ENCODE measurements around the gene GOLGA7B. TPM values are rescaled to one million over a fixed set of nuclear protein-coding genes. Genes with fewer than 3 reads are reported as not detected.

GOLGA7B gene
- total and polyA plus RNA-seq, 12 donors, result 0.05 to 1.0 (median 0.24) TPM

GRCh38 chr10:97911217-97911616, 61.6 kb downstream of the GOLGA7B start:
- intact Hi-C loops (cut with DNase I), result loop anchor here in 4 of 10 donors (5.0 to 10.0 kb wide), 2 partner anchors 131 to 404 kb away; no protein-coding TSS in a partner anchor
- no peak for TF ChIP-seq CTCF (IDR thresholded peaks at IDR 0.05)
- ATAC-seq (no peak), DNase-seq (no peak)
- Histone ChIP-seq H3K9me3 (no peaks in the 10 kb centered on the region), H3K4me1 (peaks cover 0 to 9% (median 2%) of the 10 kb centered on the region in 9 donors), H3K27ac (no peak overlapping the region), H3K36me3 (no peaks in the 10 kb centered on the region), H3K4me3 (no peak overlapping the region), H3K27me3 (peaks cover 0 to 13% (median 7%) of the 10 kb centered on the region in 7 donors)
- WGBS, 2 donors, result 65 to 74% methylated on average over 5 of the region's 5 CpGs

- Histone ChIP-seq H3K27ac (no peak overlapping the region), H3K27me3 (peaks cover 0 to 8% (median 4%) of the 10 kb centered on the region in 7 donors), H3K36me3 (no peaks in the 10 kb centered on the region), H3K9me3 (no peaks in the 10 kb centered on the region), H3K4me1 (peaks cover 0 to 21% (median 9%) of the 10 kb centered on the region in 9 donors), H3K4me3 (no peak overlapping the region)
- 76 to 84% methylated on average over 2 of the region's 2 CpGs for WGBS, 2 donors
- no peak for TF ChIP-seq CTCF (IDR thresholded peaks at IDR 0.05)
- intact Hi-C loops (cut with DNase I), result loop anchor here in 4 of 10 donors (5.0 to 10.0 kb wide), 2 partner anchors 129 to 402 kb away; no protein-coding TSS in a partner anchor
- DNase-seq (no peak), ATAC-seq (no peak)
Measured at GRCh38 chr10:97913193-97913592, 63.5 kb downstream of the GOLGA7B start.

GRCh38 chr10:97913614-97914013, 64.0 kb downstream of the GOLGA7B start:
- TF ChIP-seq CTCF (IDR thresholded peaks at IDR 0.05), result no peak
- DNase-seq (no peak), ATAC-seq (no peak)
- 77 to 78% methylated on average over 6 of the region's 6 CpGs for WGBS, 2 donors
- Histone ChIP-seq H3K27me3 (peaks cover 0 to 8% (median 4%) of the 10 kb centered on the region in 7 donors), H3K4me1 (peaks cover 0 to 21% (median 9%) of the 10 kb centered on the region in 9 donors), H3K36me3 (no peaks in the 10 kb centered on the region), H3K4me3 (no peak overlapping the region), H3K9me3 (no peaks in the 10 kb centered on the region), H3K27ac (no peak overlapping the region)
- intact Hi-C loops (cut with DNase I), result loop anchor here in 8 of 10 donors (1.0 to 10.0 kb wide), 6 partner anchors 127 to 401 kb away; no protein-coding TSS in a partner anchor

GRCh38 chr10:97914171-97914836, 64.7 kb downstream of the GOLGA7B start:
- H3K4me1 ChIP-seq, result peaks cover 0 to 21% (median 9%) of the 10 kb centered on the region in 9 donors
- no peak for TF ChIP-seq CTCF (IDR thresholded peaks at IDR 0.05)
- H3K36me3 ChIP-seq, result no peaks in the 10 kb centered on the region
- no peaks in the 10 kb centered on the region for H3K9me3 ChIP-seq
- ATAC-seq, result peak in 7 of 8 donors; percentile 3 to 62 (median 19)
- WGBS, 2 donors, result 47% methylated on average over 10 of the region's 10 CpGs
- H3K4me3 ChIP-seq, result no peak overlapping the region
- H3K27me3 ChIP-seq, result peaks cover 0 to 8% (median 4%) of the 10 kb centered on the region in 7 donors
- no peak overlapping the region for H3K27ac ChIP-seq
- intact Hi-C loops (cut with DNase I), result loop anchor here in 8 of 10 donors (1.0 to 10.0 kb wide), 6 partner anchors 126 to 400 kb away; no protein-coding TSS in a partner anchor
- no peak for DNase-seq
